Activated CD4-positive, alpha-beta memory T cell treated with anti-CD3 and anti-CD28 coated beads, Interleukin-2, amount 10 ng/mL, durations not matched to agents 7 days and 5 days (primary cell): ENCODE data around the gene TNK2. TPM values are rescaled to one million over a fixed set of nuclear protein-coding genes. Genes with fewer than 3 reads are reported as not detected.
"Not testable (repeated sequence)": the region's sequence is repeated elsewhere in the genome, so short reads cannot be mapped to it uniquely, and the experiment has no call there.

Source experiments
- CTCF ChIA-PET: fragments of 350-600 bp; sonication (Branson Sonifier 250); formaldehyde crosslinking; loops from one replicate; lab custom pipeline; 2021; ENCODE audit warnings: antibody characterized with exemption, inconsistent platforms; lab: Charles Lee
- POLR2A ChIA-PET: fragments of 350-600 bp; sonication (Branson Sonifier 250); formaldehyde crosslinking; loops from one replicate; lab custom pipeline; 2021; ENCODE audit warnings: antibody characterized with exemption; lab: Charles Lee
- DNase-seq: peaks from one replicate; pipeline ENCODE4 v3.0.0-alpha.2; 2020
- H3K27ac Mint-ChIP-seq: one replicate; pipeline ENCODE4 v1.8.0; 2021; ENCODE audit warnings: mild to moderate bottlenecking, mixed read lengths
- H3K27me3 Mint-ChIP-seq: one replicate; pipeline ENCODE4 v1.8.0; 2021; ENCODE audit warnings: mixed read lengths
- H3K36me3 Mint-ChIP-seq: one replicate; pipeline ENCODE4 v1.8.0; 2021; ENCODE audit warnings: low read depth, mixed read lengths
- H3K4me1 Mint-ChIP-seq: one replicate; pipeline ENCODE4 v1.8.0; 2021; ENCODE audit warnings: mixed read lengths
- H3K4me3 Mint-ChIP-seq: one replicate; pipeline ENCODE4 v1.8.0; 2021; ENCODE audit warnings: mild to moderate bottlenecking, mixed read lengths
- H3K9me3 Mint-ChIP-seq: one replicate; pipeline ENCODE4 v1.8.0; 2021; ENCODE audit warnings: mixed read lengths
- total RNA-seq, 2 experiments: library from RNA; stranded (reverse); gene quantifications; one replicate each; pipeline ENCODE4 v1.2.3, GENCODE V29; 2021

Gene TNK2
- total RNA-seq, 2 experiments from 2014 or later: 113 to 115 TPM

DNA sequence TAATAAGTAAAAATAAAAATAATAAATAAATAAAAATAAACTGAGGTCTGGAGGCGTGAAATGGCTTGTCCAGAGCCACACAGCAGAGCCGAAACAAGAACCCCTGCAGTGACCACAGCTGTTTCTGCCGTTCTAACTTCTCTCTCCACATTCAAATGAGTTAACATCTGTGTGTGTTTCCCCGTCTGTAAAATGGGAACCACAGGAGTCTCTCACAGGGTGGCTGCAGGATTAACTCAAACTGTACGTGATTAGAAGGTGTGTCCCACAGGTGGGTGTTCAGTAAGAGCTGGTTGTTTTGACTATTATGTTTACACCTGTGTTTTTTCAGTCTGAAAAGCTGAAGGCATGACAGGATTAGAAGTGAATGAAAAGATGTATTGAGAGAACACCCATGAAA is 69.6 kb downstream of the TNK2 start:
- no peak for DNase-seq
- H3K27me3 Mint-ChIP-seq: peaks cover 8% of the 10 kb centered on the region
- H3K4me3 Mint-ChIP-seq: no peak overlapping the region
- POLR2A ChIA-PET: interaction anchor here (0.6 kb wide), 1 partner anchor 429 kb away, joined by 3 read pairs; no protein-coding TSS in a partner anchor
- no peaks in the 10 kb centered on the region for H3K9me3 Mint-ChIP-seq
- CTCF ChIA-PET: interaction anchor here (0.8 to 4.3 kb wide), 3 partner anchors 11 to 79 kb away, joined by 3 to 36 read pairs (median 3); no protein-coding TSS in a partner anchor
- H3K27ac Mint-ChIP-seq: no peak overlapping the region
- H3K36me3 Mint-ChIP-seq: no peaks in the 10 kb centered on the region
- H3K4me1 Mint-ChIP-seq: no peaks in the 10 kb centered on the region

DNA sequence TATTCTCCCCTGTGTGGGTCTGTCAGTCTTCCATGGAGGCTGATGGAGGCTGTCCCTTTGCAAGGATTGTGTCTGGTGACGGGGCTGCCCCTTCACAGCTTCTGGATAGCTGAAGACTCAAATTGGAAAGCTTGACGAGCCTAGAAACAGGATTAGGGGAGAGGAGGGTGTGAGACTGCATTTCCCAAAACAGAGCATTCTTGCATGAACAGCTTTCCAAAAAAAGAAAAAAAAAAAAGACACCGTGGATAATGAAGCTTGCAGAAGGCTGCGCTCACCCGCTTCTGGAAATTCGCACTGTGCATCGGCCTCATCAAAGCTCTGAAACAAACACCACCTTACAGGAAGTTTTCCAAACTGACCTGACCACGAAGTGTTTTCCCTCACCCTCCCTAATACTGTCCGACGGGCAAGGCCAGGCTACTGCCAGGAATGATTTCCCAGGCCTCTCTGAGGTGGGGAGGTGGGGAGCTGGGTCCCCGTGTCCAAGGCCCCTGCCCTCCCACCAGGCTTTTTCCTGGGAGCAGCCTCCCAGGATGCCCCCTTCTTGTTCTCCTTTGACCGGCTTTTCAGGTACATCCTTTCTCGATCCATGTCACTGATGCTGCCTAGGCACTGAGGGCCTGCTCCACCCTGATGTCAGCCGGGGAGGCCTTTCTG is 71.7 kb downstream of the TNK2 start:
- POLR2A ChIA-PET: no interaction called here
- no peak for DNase-seq
- H3K9me3 Mint-ChIP-seq: no peaks in the 10 kb centered on the region
- CTCF ChIA-PET: interaction anchor here (1.4 kb wide), 1 partner anchor 13 kb away, joined by 3 read pairs; no protein-coding TSS in a partner anchor
- no peaks in the 10 kb centered on the region for H3K4me1 Mint-ChIP-seq
- peaks cover 8% of the 10 kb centered on the region for H3K27me3 Mint-ChIP-seq
- H3K4me3 Mint-ChIP-seq: no peak overlapping the region
- no peak overlapping the region for H3K27ac Mint-ChIP-seq
- H3K36me3 Mint-ChIP-seq: no peaks in the 10 kb centered on the region

DNA sequence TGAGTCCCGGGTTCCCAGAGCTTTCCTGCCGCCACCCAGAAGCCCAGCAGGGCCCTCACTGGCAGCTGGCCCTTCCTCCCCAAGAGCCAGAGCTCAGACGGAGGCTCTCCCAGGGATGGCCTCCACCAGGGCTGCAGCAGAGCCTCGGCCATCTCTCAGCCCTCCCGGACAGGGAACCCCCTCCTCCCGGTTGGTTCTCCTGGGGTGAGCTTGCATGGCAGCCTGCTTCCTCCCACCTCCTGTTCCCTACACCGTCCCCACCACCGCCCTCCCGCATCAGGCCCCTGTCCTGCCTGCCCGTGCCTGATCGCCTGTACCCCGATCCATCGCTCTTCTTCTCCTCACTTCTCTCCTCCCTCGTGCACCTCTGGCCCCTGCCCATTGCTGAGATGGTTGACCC is 72.6 kb downstream of the TNK2 start:
- peaks cover 8% of the 10 kb centered on the region for H3K27me3 Mint-ChIP-seq
- H3K4me1 Mint-ChIP-seq: no peaks in the 10 kb centered on the region
- H3K9me3 Mint-ChIP-seq: no peaks in the 10 kb centered on the region
- H3K4me3 Mint-ChIP-seq: no peak overlapping the region
- CTCF ChIA-PET: interaction anchor here (1.4 kb wide), 1 partner anchor 14 kb away, joined by 3 read pairs; no protein-coding TSS in a partner anchor
- no peak for DNase-seq
- POLR2A ChIA-PET: no interaction called here
- no peak overlapping the region for H3K27ac Mint-ChIP-seq
- H3K36me3 Mint-ChIP-seq: no peaks in the 10 kb centered on the region

DNA sequence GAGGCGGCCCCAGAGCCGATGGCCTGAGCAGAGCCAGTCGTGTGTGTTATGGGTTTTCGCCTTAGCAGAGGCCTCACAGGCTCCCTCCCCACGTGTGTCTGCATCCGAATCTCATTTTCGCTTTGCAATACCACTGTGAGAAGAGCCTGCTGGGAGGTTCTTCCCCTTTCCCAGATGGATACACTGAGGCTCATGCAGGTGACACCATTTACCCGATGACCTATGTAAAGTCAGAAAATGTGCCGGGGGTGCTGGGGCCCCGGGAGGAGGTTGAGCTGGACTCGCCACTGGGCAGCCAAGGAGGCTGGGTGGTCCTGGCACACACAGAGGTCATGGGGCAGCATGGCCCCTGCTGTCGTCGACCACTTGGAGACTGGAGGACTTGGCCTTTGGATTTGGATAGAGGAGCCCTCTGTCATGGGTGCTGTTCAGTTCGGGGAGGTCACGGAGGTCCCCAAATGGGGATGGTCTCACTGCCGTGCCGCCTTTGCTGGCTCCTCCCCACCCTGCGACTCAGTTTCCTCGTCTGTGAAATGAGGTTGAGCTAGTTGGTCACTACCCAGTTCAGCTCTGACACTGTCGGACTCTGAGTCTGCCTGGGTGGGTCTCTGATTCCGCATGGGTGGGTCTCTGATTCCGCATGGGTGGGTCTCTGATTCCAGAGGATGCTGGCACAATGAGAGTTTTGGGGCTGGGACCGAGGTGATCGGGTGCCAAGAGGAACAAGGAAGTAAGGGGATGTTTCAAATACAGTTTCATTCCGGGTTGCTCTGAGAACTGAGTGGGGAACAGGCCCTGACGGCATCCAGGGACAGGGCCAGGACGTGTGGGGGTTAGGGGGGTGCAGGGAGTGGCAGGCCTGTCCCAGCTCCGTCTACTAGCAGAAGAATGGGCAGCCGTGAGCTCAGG is 73.4 kb downstream of the TNK2 start:
- POLR2A ChIA-PET: no interaction called here

DNA sequence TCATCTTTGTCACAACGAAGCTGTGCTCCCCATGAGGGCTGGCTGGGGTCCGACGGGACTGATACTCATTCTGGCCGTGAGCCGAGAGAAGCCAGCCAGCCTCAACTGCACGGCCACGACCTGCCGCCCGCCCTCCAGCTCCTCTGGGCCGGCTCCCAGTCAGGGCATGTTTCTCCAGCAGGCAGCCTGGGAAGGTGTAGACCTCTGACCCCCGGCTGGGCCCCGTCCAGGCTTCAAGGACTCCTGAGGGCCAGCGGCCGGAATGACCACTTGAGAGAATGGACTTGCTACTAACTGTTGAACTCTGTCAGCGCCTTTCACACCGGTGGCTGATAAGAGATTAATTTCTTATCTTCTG is 78.5 kb downstream of the TNK2 start:
- H3K27ac Mint-ChIP-seq: no peak overlapping the region
- no peak overlapping the region for H3K4me3 Mint-ChIP-seq
- no peaks in the 10 kb centered on the region for H3K9me3 Mint-ChIP-seq
- ChIA-PET POLR2A (no interaction called here), CTCF (no interaction called here)
- H3K36me3 Mint-ChIP-seq: no peaks in the 10 kb centered on the region
- H3K4me1 Mint-ChIP-seq: no peaks in the 10 kb centered on the region
- no peaks in the 10 kb centered on the region for H3K27me3 Mint-ChIP-seq
- no peak for DNase-seq

More for the DNA sequence above, 73.4 kb downstream of the TNK2 start:
- no peak for DNase-seq
- no peak overlapping the region for H3K27ac Mint-ChIP-seq
- CTCF ChIA-PET: interaction anchor here (1.3 to 1.4 kb wide), 2 partner anchors 15 kb away, joined by 3 to 9 read pairs; no protein-coding TSS in a partner anchor
- H3K36me3 Mint-ChIP-seq: no peaks in the 10 kb centered on the region
- no peaks in the 10 kb centered on the region for H3K9me3 Mint-ChIP-seq
- no peak overlapping the region for H3K4me3 Mint-ChIP-seq
- no peaks in the 10 kb centered on the region for H3K4me1 Mint-ChIP-seq
- H3K27me3 Mint-ChIP-seq: peaks cover 8% of the 10 kb centered on the region

DNA sequence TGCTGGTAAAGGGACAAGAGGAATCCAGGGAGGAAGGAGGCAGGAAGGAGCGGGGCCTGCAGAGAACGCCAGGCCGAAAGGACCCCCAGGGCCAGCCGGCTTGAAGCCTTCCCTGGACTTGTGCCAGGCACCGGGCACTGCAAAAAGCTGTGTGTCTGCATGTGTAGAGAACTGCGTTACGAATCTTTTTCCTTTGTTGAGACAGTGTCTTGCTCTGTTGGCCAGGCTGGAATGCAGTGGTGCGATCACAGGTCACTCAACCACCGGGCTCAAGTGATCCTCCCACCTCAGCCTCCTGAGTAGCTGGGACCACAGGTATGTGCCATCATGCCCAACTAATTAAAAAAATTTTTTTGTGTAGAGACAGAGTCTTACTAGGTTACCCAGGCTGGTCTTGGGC is 79.6 kb downstream of the TNK2 start:
- Mint-ChIP-seq H3K4me1 (no peaks in the 10 kb centered on the region), H3K36me3 (no peaks in the 10 kb centered on the region), H3K4me3 (no peak overlapping the region), H3K27me3 (peaks cover under 1% of the 10 kb centered on the region), H3K27ac (no peak overlapping the region), H3K9me3 (no peaks in the 10 kb centered on the region)
- POLR2A ChIA-PET: no interaction called here
- CTCF ChIA-PET: interaction anchor here (0.6 to 1.4 kb wide), 3 partner anchors 22 to 131 kb away, joined by 3 to 7 read pairs (median 3); no protein-coding TSS in a partner anchor
- DNase-seq: no peak

DNA sequence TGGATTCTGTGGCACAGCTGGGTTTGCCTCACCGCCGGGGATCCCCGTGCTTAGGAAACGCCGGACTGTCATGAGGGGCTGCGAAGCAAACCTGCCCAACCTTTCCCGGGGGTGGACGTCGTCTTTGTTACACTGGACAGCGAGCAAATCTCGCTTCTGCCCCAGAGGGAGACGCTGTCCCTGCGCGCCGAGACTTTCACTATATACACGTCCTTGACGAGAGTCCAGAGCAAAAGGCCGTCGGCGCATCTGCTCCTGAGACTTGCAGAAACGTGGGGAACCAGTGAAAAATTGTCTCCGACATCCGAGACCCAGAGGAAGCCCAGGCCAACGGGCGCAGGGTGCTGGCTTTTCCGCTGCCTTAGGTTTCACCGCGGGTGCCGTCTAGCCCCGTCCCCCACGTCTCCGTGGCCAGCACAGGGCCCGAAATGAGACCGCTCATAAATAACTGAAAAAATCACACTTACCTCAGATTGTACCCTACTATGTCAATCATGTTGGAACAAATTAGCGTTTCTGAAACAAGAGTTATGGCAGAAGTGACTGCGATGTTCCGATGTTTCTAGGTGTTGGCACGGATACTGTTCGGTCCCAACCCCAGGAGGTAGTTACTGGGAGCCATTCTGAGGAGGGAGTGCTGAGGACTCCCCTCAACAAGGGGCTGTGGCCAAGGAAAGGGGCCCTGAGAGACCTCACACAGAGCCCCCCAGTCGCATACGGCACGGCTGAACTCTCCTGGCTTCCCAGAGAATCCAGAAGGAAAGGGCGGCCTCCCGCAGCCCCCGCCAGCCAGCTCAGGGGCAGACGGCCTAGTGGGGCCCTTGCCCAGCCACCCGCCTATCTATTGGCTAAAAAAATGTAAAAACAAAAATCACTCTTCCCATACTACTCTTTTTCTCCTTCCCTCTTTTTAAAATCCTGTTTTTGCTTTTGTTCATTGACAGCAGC is 82.2 kb downstream of the TNK2 start:
- no peak for DNase-seq
- ChIA-PET CTCF (no interaction called here), POLR2A (no interaction called here)
- peaks cover 7% of the 10 kb centered on the region for H3K27me3 Mint-ChIP-seq
- no peak overlapping the region for H3K4me3 Mint-ChIP-seq
- H3K27ac Mint-ChIP-seq: no peak overlapping the region
- H3K9me3 Mint-ChIP-seq: no peaks in the 10 kb centered on the region
- no peaks in the 10 kb centered on the region for H3K36me3 Mint-ChIP-seq
- no peaks in the 10 kb centered on the region for H3K4me1 Mint-ChIP-seq

DNA sequence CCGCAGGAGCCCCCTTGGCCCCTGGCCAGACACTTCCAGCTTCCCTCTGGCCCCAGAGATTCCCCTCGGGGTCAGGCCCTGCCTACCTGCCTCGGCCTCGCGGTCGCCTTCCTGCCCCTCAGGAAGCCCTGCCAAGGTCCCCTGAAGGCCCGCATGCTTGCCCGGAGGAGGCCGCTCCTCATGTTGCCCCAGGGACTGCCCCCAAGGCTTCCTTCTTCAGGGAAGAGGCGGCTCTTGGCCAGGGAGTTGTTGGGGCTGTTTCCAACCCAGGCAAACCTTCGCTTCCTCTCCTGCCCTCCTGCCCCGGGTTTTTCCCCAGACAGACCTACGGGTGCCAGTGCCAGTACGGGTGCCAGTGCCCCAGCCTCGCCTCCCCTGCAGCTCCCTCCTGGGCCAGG is 83.2 kb downstream of the TNK2 start:
- no peaks in the 10 kb centered on the region for H3K36me3 Mint-ChIP-seq
- no peak overlapping the region for H3K4me3 Mint-ChIP-seq
- ChIA-PET CTCF (no interaction called here), POLR2A (no interaction called here)
- no peak overlapping the region for H3K27ac Mint-ChIP-seq
- H3K9me3 Mint-ChIP-seq: no peaks in the 10 kb centered on the region
- no peak for DNase-seq
- H3K27me3 Mint-ChIP-seq: peaks cover 7% of the 10 kb centered on the region
- H3K4me1 Mint-ChIP-seq: no peaks in the 10 kb centered on the region

DNA sequence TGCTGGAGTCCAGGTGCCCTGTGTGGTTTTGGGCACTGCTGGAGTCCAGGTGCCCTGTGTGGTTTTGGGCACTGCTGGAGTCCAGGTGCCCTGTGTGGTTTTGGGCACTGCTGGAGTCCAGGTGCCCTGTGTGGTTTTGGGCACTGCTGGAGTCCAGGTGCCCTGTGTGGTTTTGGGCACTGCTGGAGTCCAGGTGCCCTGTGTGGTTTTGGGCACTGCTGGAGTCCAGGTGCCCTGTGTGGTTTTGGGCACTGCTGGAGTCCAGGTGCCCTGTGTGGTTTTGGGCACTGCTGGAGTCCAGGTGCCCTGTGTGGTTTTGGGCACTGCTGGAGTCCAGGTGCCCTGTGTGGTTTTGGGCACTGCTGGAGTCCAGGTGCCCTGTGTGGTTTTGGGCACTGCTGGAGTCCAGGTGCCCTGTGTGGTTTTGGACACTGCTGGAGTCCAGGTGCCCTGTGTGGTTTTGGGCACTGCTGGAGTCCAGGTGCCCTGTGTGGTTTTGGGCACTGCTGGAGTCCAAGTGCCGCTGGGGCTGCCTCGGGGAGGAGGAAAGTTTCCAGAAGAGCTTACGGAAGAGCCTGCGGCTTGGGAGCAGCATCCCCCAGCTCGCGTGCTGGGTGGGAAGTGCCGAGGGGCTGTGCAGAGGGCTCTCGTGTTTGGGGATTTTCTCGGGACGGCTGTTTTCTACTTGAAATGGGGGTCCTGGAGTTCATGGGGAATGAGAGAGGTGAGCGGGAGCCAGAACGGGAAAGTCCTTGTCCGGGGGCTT is 83.7 kb downstream of the TNK2 start:
- POLR2A ChIA-PET, H3K36me3 Mint-ChIP-seq, H3K4me1 Mint-ChIP-seq, H3K27ac Mint-ChIP-seq, H3K27me3 Mint-ChIP-seq, H3K9me3 Mint-ChIP-seq, CTCF ChIA-PET, H3K4me3 Mint-ChIP-seq, DNase-seq: not testable (repeated sequence)

DNA sequence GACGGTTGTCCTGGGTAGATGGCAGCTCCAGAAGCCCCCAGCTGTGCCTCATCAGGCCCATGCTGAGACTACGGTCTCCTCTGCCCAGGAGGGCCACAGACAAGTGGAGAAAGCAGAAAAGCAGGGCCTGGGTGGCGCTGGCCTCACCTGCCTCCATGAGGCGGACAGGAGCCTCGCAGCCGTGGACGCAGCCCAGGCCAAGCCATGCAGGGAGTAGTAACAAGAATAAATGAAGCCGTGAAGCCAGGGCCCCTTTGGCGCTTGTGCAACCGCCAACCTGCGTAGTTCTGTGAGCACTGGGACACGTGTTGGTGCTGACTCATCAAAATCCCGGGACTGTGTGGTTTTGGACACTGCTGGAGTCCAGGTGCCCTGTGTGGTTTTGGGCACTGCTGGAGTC is 84.4 kb downstream of the TNK2 start:
- Mint-ChIP-seq H3K27ac (no peak overlapping the region), H3K27me3 (peaks cover 7% of the 10 kb centered on the region), H3K9me3 (no peaks in the 10 kb centered on the region), H3K36me3 (no peaks in the 10 kb centered on the region), H3K4me3 (no peak overlapping the region), H3K4me1 (no peaks in the 10 kb centered on the region)
- ChIA-PET CTCF (no interaction called here), POLR2A (no interaction called here)
- DNase-seq: no peak

DNA sequence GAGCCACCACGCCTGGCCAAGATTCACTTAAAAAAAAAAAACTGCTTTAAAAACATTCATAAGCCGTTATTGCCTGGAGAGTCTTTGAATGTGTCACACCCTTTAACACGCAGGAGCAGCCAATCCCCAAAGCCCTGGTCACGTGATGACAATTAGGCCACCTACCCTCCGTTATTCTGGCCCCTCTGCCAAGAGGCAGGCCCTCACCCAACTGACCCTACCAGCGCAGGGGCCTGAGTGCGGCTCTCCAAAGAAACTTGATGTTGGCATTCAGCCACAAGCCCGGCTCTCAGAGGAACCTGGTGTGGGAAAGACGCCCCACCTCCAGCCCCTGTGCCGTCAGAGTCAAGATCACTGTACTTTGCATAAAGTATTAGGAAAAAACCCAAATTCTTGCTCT is 85.1 kb downstream of the TNK2 start:
- Mint-ChIP-seq H3K27ac (no peak overlapping the region), H3K36me3 (no peaks in the 10 kb centered on the region), H3K9me3 (no peaks in the 10 kb centered on the region), H3K4me1 (no peaks in the 10 kb centered on the region), H3K4me3 (no peak overlapping the region), H3K27me3 (peaks cover 7% of the 10 kb centered on the region)
- no peak for DNase-seq
- ChIA-PET CTCF (no interaction called here), POLR2A (no interaction called here)

DNA sequence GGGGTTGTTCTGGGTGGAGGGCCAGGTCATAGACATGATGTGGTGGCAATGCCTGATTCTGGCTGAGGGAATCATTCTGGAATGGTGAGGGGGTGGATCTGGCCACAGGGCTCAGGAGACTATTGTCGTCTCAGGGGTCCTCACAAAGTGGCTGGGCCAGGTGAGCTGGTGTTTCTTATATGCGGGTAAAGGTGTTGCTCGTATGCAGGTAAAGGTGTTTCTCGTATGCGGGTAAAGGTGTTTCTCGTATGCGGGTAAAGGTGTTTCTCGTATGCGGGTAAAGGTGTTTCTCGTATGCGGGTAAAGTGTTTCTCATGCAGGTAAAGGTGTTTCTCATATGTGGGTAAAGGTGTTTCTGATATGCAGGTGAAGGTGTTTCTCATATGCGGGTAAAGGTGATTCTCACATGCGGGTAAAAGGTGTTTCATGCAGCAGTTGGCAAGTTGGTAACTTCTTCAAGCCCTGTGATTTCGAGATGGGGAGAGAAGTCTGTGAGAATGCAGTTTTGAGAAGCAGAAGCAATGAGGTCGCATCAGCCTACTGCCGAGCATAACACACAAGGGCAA is 86.1 kb downstream of the TNK2 start:
- H3K4me3 Mint-ChIP-seq: no peak overlapping the region
- ChIA-PET CTCF (no interaction called here), POLR2A (no interaction called here)

More for the DNA sequence above, 86.1 kb downstream of the TNK2 start:
- H3K27me3 Mint-ChIP-seq: peaks cover 7% of the 10 kb centered on the region
- no peak overlapping the region for H3K27ac Mint-ChIP-seq
- no peak for DNase-seq
- H3K9me3 Mint-ChIP-seq: peaks cover 3% of the 10 kb centered on the region
- no peaks in the 10 kb centered on the region for H3K36me3 Mint-ChIP-seq
- peaks cover 3% of the 10 kb centered on the region for H3K4me1 Mint-ChIP-seq
